ENCODE measurements around the gene DTHD1. TPM values are rescaled to one million over a fixed set of nuclear protein-coding genes. Genes with fewer than 3 reads are reported as not detected.

The DTHD1 gene
- total and polyA plus RNA-seq, 7 donors: under 0.01 to 0.27 (median 0.21) TPM; not detected in 3

GRCh38 chr4:36285784-36286480 is 4.5 kb downstream of the DTHD1 start:
- no peak for DNase-seq
- intact Hi-C loops (cut with DNase I): no loop called here
- Histone ChIP-seq H3K36me3 (no peaks in the 10 kb centered on the region), H3K9me3 (no peaks in the 10 kb centered on the region), H3K27ac (no peak overlapping the region), H3K4me3 (no peak overlapping the region), H3K4me1 (peaks cover 0 to 8% (median 4%) of the 10 kb centered on the region in 4 donors), H3K27me3 (no peaks in the 10 kb centered on the region)
- TF ChIP-seq CTCF (IDR thresholded peaks at IDR 0.05) (no peak), EP300 (IDR thresholded peaks at IDR 0.05) (no peak), POLR2A (IDR thresholded peaks at IDR 0.05) (no peak), POLR2AphosphoS5 (IDR thresholded peaks at IDR 0.05) (no peak)
- WGBS, 2 donors: 52 to 60% methylated on average over 6 of the region's 6 CpGs

- peaks cover 0 to 8% (median 4%) of the 10 kb centered on the region in 4 donors for H3K4me1 ChIP-seq
- H3K36me3 ChIP-seq: no peaks in the 10 kb centered on the region
- H3K9me3 ChIP-seq: no peaks in the 10 kb centered on the region
- H3K4me3 ChIP-seq: no peak overlapping the region
- H3K27ac ChIP-seq: no peak overlapping the region
- H3K27me3 ChIP-seq: no peaks in the 10 kb centered on the region
- WGBS, 2 donors: 79 to 85% methylated on average over 4 of the region's 4 CpGs
- TF ChIP-seq EP300 (IDR thresholded peaks at IDR 0.05): no peak
- no peak for TF ChIP-seq POLR2AphosphoS5 (IDR thresholded peaks at IDR 0.05)
- TF ChIP-seq POLR2A (IDR thresholded peaks at IDR 0.05): no peak
- no peak for TF ChIP-seq CTCF (IDR thresholded peaks at IDR 0.05)
- DNase-seq: no peak
- intact Hi-C loops (cut with DNase I): no loop called here
These were observed 5.1 kb downstream of the DTHD1 start for GRCh38 chr4:36286481-36286871.

GRCh38 chr4:36288731-36289426 is 7.5 kb downstream of the DTHD1 start:
- TF ChIP-seq CTCF (IDR thresholded peaks at IDR 0.05): no peak
- TF ChIP-seq POLR2AphosphoS5 (IDR thresholded peaks at IDR 0.05): no peak
- no peak for TF ChIP-seq POLR2A (IDR thresholded peaks at IDR 0.05)
- Histone ChIP-seq H3K36me3 (no peaks in the 10 kb centered on the region), H3K4me1 (peaks cover 0 to 8% (median 4%) of the 10 kb centered on the region in 4 donors), H3K27me3 (no peaks in the 10 kb centered on the region), H3K27ac (no peak overlapping the region), H3K4me3 (no peak overlapping the region), H3K9me3 (no peaks in the 10 kb centered on the region)
- DNase-seq: no peak
- 57 to 60% methylated on average over 2 of the region's 2 CpGs for WGBS, 2 donors
- intact Hi-C loops (cut with DNase I): no loop called here

- no peak for DNase-seq
- Histone ChIP-seq H3K27ac (no peak overlapping the region), H3K4me3 (no peak overlapping the region), H3K27me3 (no peaks in the 10 kb centered on the region), H3K4me1 (peaks cover 0 to 8% (median 4%) of the 10 kb centered on the region in 4 donors), H3K9me3 (no peaks in the 10 kb centered on the region), H3K36me3 (no peaks in the 10 kb centered on the region)
- intact Hi-C loops (cut with DNase I): no loop called here
- TF ChIP-seq POLR2A (IDR thresholded peaks at IDR 0.05): no peak
- TF ChIP-seq EP300 (IDR thresholded peaks at IDR 0.05): no peak
- no peak for TF ChIP-seq CTCF (IDR thresholded peaks at IDR 0.05)
- no peak for TF ChIP-seq POLR2AphosphoS5 (IDR thresholded peaks at IDR 0.05)
- 16 to 65% methylated on average over 2 of the region's 2 CpGs for WGBS, 2 donors
These were observed 9.2 kb downstream of the DTHD1 start for GRCh38 chr4:36290641-36291040.

All from sigmoid colon (tissue), 7 donors.